ENCODE data around the gene ERVH48-1.
"Not testable (repeated sequence)": the region's sequence is repeated elsewhere in the genome, so short reads cannot be mapped to it uniquely, and the experiment has no call there.

DNA sequence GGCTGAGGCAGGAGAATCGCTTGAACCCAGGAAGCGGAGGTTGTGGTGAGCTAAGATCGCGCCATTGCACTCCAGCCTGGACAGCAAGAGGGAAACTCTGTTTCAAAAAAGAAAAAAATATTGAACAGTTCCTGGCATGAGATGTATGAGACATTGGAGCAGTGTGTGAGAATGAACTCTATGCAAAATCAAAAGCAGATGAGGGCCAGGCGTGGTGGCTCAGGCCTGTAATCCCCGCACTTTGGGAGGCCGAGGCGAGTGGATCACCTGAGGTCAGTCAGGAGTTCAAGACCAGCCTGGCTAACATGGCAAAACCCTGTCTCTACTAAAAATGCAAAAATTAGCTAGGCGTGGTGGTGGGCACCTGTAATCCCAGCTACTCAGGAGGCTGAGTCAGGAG lies 42.2 kb upstream of the ERVH48-1 start:
- TF ChIP-seq SRF (IDR thresholded peaks at IDR 0.05; ENCODE audit: low read depth, low read length); EZH2 (IDR thresholded peaks at IDR 0.05; ENCODE audit: low read depth, low read length, severe bottlenecking); CBX5 (IDR thresholded peaks at IDR 0.05; ENCODE audit: low read depth, low read length); CTCF (IDR thresholded peaks at IDR 0.05; ENCODE audit: control extremely low read depth in 1 of 3, insufficient read depth in 1 of 3, low read depth in 1 of 3, low read length in 3 of 3); ATF3 (IDR thresholded peaks at IDR 0.05; ENCODE audit: insufficient read depth, low read depth, low read length); SP4 (IDR thresholded peaks at IDR 0.05; ENCODE audit: low read length); TBP (IDR thresholded peaks at IDR 0.05; ENCODE audit: low read depth, low read length); TEAD4 (IDR thresholded peaks at IDR 0.05; ENCODE audit: low read depth, low read length): not testable (repeated sequence)
